Stomach (tissue), 4 donors: ENCODE measurements around the gene NR2F1-AS1.

Experiments used
- EP300 ChIP-seq: sonication (generic); formaldehyde crosslinking; IDR thresholded peaks from one replicate; pipeline ENCODE4 v1.6.1; 2017; ENCODE audit warnings: antibody characterized with exemption
- POLR2AphosphoS5 ChIP-seq, 3 donors: sonication (generic); formaldehyde crosslinking; IDR thresholded peaks; one replicate each; pipeline ENCODE4 v1.6.1; 2016; ENCODE audit warnings: antibody characterized with exemption in 3 of 3
- TF ChIP-seq, protein P1 (sequence below), 7 experiments: fragments of 450-650 bp in 4 of 7; fragments of 200-600 bp in 3 of 7; sonication (generic) in 3 of 7; IDR thresholded peaks; one replicate each; pipeline ENCODE4 v1.5.1; 2016 to 2019; ENCODE audit warnings: antibody characterized with exemption in 7 of 7, control low read depth in 2 of 7, mild to moderate bottlenecking in 1 of 7

DNA sequence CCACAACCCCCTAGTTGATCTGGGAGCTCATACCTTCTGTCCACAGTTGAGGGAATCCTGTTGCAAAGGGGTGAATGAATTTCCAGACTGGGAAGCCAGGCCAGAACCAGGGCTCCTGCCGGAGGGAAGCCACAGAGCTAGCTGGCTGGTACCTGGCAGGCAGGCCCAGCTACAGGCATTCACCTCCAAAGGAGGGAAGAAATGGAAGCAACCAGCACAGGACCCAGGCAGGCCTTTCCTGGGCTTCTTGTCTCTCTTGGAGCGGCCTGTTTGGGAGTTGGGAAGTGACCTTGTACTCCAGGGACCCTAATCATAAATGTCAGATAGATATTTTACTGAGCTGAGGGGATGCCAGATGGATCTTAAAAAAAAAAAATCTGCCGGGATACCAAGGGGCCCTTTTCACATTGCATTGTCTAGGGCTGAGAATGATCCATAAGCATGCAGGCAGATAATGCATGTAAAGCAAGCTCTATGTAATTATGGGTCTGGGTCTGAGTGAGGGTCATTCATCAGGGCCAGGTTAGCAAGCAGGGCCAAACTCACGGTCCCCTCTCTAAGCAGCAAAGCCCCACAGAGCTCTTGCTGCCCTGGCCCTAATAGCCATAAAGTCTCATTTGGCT is 10.4 kb upstream of the NR2F1-AS1 start:
- TF ChIP-seq, protein P1, sequence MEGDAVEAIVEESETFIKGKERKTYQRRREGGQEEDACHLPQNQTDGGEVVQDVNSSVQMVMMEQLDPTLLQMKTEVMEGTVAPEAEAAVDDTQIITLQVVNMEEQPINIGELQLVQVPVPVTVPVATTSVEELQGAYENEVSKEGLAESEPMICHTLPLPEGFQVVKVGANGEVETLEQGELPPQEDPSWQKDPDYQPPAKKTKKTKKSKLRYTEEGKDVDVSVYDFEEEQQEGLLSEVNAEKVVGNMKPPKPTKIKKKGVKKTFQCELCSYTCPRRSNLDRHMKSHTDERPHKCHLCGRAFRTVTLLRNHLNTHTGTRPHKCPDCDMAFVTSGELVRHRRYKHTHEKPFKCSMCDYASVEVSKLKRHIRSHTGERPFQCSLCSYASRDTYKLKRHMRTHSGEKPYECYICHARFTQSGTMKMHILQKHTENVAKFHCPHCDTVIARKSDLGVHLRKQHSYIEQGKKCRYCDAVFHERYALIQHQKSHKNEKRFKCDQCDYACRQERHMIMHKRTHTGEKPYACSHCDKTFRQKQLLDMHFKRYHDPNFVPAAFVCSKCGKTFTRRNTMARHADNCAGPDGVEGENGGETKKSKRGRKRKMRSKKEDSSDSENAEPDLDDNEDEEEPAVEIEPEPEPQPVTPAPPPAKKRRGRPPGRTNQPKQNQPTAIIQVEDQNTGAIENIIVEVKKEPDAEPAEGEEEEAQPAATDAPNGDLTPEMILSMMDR (IDR thresholded peaks at IDR 0.05), result no peak
- TF ChIP-seq POLR2AphosphoS5 (IDR thresholded peaks at IDR 0.05) (no peak), EP300 (no peak)
